ENCODE results near the gene FTL.

DNA sequence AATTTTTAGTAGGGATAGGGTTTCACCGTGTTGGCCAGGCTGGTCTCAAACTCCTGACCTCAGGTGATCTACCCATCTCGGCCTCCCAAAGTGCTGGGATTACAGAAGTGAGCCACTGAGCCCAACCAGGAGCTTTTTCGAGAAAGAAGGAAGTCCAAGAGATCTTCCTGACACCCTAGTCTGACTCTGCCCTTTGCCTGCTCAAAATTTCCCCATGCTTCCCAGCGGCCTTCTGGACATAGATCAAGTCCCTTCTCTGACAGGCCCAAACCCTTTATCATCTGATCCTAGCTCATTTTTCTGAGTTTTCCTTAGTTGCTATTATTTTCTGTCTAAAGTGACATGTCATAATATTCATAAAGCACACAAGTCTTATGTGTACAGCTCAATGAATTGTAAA is 12.0 kb upstream of the FTL start:
- TF ChIP-seq, protein P1, sequence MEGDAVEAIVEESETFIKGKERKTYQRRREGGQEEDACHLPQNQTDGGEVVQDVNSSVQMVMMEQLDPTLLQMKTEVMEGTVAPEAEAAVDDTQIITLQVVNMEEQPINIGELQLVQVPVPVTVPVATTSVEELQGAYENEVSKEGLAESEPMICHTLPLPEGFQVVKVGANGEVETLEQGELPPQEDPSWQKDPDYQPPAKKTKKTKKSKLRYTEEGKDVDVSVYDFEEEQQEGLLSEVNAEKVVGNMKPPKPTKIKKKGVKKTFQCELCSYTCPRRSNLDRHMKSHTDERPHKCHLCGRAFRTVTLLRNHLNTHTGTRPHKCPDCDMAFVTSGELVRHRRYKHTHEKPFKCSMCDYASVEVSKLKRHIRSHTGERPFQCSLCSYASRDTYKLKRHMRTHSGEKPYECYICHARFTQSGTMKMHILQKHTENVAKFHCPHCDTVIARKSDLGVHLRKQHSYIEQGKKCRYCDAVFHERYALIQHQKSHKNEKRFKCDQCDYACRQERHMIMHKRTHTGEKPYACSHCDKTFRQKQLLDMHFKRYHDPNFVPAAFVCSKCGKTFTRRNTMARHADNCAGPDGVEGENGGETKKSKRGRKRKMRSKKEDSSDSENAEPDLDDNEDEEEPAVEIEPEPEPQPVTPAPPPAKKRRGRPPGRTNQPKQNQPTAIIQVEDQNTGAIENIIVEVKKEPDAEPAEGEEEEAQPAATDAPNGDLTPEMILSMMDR (IDR thresholded peaks at IDR 0.05), result no peak
- no peak for TF ChIP-seq POLR2A (IDR thresholded peaks at IDR 0.05)
